HG02970 (cell line): Measurements from ENCODE around the gene TBC1D19.
"Not testable (repeated sequence)": the region's sequence is repeated elsewhere in the genome, so short reads cannot be mapped to it uniquely, and the experiment has no call there.

Experiments used
- ATAC-seq: cut with Tn5 transposase; IDR thresholded peaks from one replicate; pipeline ENCODE4 v1.9.1; 2021; ENCODE audit warnings: mild to moderate bottlenecking, moderate library complexity, moderate number of reproducible peaks; ENCODE audit not compliant: unreplicated experiment, low FRiP score

Gene TBC1D19

DNA sequence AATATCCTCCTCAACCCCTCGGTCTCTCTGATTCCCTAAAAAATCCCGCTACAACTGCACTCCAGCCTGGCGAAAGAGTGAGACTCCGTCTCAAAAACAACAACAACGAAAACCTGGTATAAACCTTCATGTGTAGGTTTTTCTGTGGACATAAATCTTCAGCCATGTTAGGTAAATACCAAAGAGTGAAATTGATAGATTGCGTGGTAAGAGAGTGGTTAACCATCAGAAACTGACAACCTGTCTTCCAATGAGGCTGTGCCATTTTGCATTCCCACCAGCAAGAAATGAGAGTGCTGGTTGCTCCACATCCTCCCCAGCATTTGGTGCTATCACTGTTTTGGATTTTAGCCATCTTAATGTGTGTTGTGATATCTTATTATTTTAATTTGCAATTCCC, 10.9 kb downstream of the TBC1D19 start:
- no peak for ATAC-seq

DNA sequence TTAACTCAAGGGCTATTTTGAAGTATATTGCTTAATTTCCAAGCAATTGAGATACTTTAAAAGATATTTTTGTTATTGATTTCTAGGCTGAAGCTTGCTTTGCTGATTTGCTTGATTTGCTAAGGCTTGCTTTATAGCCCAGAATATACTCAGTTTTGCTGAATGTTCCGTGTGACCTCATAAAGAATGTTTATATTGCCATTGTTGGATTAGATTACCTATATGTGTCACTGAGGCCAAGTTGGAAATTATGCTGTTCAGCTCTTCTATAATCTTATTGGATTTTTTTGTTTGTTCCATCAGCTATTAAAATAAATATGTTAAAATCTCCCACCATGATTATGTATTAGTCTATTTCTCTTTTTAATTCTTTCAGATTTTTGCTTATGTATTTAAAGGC, 13.0 kb downstream of the TBC1D19 start:
- no peak for ATAC-seq

DNA sequence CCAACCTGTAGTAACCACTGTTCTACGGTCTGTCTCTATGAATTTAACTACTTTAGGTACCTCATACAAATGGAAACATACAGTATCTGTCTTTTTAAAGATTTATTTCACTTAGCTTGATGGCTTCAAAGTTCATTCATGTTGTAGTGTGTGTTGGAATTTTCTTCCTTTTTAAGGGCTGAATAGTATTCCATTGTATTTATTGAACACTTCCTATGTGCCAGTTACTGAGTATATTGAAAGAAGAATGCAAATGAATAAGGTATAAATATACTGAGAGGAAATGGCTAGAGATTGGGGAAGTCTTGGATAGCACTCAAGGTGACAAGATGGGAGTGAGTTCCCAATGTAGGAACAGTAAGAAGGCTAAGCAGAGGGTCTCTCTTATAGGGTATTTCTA, 17.3 kb downstream of the TBC1D19 start:
- ATAC-seq: no peak

- ATAC-seq: no peak
Measured at GRCh38 chr4:26607776-26608175, 23.9 kb downstream of the TBC1D19 start.

GRCh38 chr4:26609391-26609790, 25.5 kb downstream of the TBC1D19 start:
- no peak for ATAC-seq

- no peak for ATAC-seq
Measured at GRCh38 chr4:26609868-26610267, 26.0 kb downstream of the TBC1D19 start.

- no peak for ATAC-seq
Measured at GRCh38 chr4:26611372-26611771, 27.5 kb downstream of the TBC1D19 start.

GRCh38 chr4:26611885-26612284, 28.0 kb downstream of the TBC1D19 start:
- ATAC-seq: no peak

- ATAC-seq: no peak
Measured at GRCh38 chr4:26613237-26613636, 29.4 kb downstream of the TBC1D19 start.

DNA sequence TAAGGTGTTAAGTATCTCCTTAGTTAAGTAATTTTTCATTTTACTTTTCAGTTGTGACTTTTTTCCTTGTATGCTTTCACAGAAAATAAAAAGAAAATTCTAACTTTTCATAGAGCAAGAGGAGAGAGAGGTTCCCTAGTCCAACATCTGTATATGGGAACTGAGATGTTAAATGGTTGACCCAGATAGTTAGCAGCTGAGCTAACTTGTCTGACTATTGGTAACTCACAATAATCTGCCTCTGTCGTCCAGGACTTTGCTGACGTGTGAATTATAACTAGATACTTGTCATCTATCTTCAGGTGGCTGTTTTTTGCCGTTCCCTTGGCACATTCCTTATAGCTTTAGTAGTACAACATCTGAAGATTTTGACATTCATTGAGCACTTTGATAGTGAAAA, 29.9 kb downstream of the TBC1D19 start:
- no peak for ATAC-seq

GRCh38 chr4:26619784-26620183, 35.9 kb downstream of the TBC1D19 start:
- no peak for ATAC-seq

GRCh38 chr4:26621366-26621765, 37.5 kb downstream of the TBC1D19 start:
- no peak for ATAC-seq

DNA sequence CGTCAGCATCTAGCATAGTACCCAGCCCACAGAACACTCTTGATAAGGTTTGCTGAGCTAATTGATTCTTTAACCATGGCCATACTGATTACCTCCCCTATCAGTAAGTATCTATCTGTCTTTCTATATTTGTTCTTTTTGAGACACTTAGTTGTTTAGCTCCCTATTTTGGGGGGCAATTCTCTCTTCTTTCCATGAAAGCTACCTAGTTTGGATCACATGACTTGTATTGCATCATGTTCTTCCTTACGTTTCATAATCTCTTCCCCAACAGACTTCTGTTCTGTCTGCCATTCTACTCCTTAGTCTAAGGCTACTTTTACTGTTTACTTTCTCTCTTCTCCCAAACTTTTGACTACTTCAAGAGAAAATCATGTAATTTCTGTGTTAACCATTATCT, 39.0 kb downstream of the TBC1D19 start:
- ATAC-seq: no peak

DNA sequence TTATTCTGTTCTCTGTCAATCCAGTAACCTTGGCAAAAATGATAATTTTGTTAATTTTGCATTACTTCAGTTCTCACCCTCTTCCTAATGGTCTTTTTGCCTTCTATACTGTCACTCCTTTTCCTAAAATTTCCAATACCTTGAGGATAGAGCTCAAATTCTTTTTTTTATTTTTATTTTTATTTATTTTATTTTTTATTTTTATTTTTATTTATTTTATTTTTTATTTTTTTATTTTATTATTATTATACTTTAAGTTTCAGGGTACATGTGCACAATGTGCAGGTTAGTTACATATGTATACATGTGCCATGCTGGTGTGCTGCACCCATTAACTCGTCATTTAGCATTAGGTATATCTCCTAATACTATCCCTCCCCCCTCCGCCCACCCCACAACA, 42.8 kb downstream of the TBC1D19 start:
- ATAC-seq: not testable (repeated sequence)

- ATAC-seq: no peak
Measured at GRCh38 chr4:26632916-26633315, 49.0 kb downstream of the TBC1D19 start.

- no peak for ATAC-seq
Measured at GRCh38 chr4:26634237-26634636, 50.4 kb downstream of the TBC1D19 start.

GRCh38 chr4:26636458-26636857, 52.6 kb downstream of the TBC1D19 start:
- no peak for ATAC-seq

GRCh38 chr4:26640639-26641038, 56.8 kb downstream of the TBC1D19 start:
- ATAC-seq: not testable (repeated sequence)

- ATAC-seq: no peak
Measured at GRCh38 chr4:26647523-26648224, 63.8 kb downstream of the TBC1D19 start.

DNA sequence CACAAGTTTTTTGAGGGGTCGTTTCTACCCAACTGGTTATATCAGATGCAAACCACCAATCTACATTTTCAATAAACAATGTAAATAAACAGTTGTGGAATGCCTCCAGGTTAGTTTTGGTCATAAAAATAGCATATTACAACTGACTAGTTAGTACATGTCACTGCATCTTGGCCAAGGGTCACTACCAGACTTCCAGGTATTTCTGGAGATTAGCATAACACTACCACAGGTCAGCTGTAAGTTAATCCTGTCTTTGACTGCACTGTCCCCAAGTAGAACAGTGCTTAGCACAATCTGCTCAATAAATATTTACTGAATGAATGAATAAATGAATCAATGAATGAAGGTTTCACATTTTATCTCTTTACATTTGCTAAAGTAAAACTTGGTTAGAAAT, 64.4 kb downstream of the TBC1D19 start:
- no peak for ATAC-seq

DNA sequence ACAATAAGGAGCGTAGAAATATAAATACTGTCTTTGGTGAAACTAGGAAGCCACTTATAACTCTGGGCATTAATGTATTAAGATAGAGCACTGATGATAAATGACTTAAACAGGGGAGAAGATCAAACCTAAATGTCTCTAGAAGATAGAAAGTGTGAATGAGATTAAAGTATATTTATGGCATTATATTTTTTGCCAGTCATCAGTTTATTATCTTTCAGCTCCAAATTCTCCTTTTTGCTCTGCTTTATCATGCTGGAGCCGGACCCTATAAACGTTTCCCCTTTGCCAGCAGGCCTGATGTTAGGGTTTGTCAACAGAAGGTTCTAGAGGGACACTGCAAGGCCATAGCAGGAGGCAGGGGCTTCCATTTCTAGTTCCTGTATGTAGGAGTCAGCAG, 76.4 kb downstream of the TBC1D19 start:
- no peak for ATAC-seq

- no peak for ATAC-seq
Measured at GRCh38 chr4:26663888-26664287, 80.0 kb downstream of the TBC1D19 start.
